ENCODE data around the gene CRTC3.

CRTC3 gene

DNA sequence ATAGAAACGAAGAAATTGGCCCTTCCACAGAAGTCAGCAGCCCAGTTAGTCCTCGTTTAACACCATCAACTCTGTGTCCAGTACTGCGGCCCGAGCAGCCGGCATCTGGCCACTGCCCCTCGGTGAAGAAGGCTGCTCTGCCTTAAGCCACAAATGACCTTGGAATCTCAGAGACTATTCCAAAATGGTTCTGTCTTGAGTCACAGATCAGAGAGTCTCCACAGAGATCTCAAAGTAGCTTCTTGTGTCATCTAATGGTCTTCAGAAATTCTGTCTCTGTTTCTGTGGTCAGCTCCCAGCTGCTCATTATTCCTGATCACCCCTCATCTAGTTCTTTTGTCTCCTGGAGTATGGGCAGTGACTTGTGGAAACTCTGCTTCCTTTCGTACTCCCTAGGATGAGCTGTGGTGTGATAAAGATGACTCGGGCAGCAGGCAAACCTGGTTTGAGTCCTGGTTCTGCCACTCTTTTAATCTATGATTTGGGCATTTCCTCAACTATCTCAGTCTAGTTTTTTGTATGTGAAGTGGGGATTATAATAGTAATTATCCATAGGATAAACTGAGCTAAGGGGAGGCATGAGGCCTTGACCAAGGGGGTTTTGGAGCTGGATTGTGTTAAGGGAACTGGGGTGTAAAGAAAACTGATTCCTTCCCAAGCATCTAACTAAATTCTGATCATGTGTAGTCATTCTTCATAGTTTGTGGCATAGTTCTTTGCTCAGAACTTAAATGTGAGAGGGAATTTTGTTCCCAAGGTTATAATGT is 22.6 kb downstream of the CRTC3 start:
- TF ChIP-seq, protein P1, sequence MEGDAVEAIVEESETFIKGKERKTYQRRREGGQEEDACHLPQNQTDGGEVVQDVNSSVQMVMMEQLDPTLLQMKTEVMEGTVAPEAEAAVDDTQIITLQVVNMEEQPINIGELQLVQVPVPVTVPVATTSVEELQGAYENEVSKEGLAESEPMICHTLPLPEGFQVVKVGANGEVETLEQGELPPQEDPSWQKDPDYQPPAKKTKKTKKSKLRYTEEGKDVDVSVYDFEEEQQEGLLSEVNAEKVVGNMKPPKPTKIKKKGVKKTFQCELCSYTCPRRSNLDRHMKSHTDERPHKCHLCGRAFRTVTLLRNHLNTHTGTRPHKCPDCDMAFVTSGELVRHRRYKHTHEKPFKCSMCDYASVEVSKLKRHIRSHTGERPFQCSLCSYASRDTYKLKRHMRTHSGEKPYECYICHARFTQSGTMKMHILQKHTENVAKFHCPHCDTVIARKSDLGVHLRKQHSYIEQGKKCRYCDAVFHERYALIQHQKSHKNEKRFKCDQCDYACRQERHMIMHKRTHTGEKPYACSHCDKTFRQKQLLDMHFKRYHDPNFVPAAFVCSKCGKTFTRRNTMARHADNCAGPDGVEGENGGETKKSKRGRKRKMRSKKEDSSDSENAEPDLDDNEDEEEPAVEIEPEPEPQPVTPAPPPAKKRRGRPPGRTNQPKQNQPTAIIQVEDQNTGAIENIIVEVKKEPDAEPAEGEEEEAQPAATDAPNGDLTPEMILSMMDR (IDR thresholded peaks at IDR 0.05) = no peak

DNA sequence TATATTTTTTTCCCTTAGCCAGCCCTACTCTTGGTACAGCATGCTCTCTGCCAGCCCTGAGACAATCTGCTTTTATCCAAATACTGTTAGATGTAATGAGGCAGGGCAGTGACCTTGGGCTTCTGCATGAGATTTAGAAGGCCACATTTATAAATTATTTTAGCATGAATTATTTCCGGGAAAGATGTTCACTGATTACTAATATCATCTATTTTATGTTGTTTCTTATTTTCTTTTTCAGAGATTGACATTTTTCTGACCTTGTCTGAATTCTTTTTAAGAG is 23.1 kb downstream of the CRTC3 start:
- TF ChIP-seq, protein P1 (IDR thresholded peaks at IDR 0.05) = no peak

DNA sequence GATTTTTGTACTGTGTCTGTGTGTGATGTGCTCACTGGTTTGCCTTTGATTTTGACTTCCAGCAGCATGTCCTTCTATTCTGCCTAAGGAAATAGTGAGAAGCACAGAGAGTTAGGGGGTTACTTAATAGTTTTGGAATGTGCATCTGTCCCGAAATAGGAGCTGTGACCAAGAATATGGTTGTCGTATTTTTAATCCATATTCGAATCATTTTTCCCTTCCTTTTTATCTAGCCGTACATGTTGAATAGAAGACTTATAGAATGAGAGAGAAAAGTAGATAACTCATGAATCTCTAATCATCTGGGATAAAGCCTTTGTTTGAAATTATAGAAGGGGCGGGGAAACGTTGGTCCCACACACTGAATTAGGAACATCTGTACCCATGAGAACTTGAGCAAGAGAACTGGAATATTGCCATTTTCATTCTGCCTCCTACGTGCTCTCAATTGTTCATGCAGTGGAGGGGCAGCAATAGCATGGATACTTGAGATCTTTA is 23.6 kb downstream of the CRTC3 start:
- TF ChIP-seq, protein P1 (IDR thresholded peaks at IDR 0.05) = no peak

DNA sequence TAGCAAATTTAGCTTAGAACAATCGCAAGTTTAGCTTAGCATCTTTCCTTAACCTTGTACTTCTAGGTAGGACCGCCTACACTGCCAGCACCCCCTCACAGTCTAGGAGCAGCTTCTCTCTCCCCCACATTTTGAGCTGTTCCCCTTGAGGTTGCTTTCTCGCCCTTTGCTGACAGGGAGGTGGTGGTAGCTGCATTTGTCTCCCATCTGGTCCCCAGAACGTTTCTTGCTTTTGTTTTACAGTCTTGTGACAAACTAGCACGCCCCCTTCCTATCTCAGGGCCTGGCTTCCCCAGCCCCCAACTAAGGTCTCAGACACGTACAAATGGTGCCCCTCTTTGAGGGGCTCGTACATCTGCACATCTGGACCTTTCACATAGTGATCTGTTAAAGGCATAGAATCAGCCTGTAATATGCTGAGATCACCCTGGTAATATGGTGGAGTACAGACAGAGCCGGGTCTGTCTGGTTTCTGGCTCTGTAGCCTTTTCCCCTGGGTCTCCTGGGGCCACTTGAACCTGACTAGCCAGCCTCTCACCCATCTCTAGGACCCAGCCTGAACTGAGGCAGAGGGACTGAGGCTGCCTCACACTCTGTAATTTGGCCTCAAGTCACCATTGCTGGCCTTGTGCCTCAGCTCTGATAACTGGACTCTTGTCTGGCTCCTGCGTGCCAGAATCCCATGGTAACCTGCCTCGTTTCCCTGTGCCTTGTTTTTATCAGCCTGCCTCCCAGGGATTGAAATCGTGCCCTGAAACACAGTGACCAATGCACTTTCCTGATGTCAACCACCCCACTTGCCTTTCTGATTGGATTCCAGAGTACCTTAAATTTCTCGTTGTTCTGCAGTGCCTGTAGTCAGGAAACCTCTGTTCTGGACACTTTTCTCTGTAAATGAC is 27.7 kb downstream of the CRTC3 start:
- TF ChIP-seq, protein P1 (IDR thresholded peaks at IDR 0.05) = no peak

DNA sequence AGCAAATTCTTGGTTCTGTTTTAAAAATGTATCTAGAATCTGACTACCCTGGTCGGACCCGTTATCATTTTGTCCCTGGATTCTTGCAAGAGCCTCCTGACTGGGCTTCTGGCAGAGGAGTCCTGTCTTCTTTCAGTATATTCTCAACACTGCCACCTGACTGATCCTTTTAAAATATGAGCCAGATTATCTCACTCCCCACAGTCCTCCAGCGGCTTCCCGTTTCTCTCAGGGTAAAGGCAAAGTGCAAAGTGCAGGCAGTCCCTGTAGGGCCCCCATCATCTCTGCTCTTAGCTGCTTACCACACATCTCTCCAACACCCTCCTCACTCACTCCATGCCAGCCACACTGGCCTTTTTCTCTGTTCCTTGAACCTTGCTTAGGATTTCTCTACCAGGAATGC is 28.4 kb downstream of the CRTC3 start:
- TF ChIP-seq, protein P1 (IDR thresholded peaks at IDR 0.05) = no peak

DNA sequence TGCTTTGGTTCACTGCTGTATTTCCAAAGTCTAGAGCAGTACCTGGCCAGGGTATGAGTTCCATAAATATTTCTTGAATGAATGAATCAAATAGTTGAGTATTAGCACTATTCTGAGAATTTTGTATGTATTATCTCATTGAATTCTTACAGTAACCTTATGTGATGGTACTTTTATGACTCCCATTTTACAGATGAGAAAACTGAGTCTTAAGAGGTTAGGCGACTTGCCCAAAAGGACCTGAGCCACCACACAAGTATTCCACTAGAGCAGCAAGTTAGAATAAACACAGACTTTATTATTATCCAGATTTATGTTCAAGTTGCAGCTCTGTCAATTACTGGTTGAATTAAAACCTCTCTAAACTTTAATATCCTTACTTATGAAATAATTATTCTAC is 29.4 kb downstream of the CRTC3 start:
- TF ChIP-seq, protein P1 (IDR thresholded peaks at IDR 0.05) = no peak

DNA sequence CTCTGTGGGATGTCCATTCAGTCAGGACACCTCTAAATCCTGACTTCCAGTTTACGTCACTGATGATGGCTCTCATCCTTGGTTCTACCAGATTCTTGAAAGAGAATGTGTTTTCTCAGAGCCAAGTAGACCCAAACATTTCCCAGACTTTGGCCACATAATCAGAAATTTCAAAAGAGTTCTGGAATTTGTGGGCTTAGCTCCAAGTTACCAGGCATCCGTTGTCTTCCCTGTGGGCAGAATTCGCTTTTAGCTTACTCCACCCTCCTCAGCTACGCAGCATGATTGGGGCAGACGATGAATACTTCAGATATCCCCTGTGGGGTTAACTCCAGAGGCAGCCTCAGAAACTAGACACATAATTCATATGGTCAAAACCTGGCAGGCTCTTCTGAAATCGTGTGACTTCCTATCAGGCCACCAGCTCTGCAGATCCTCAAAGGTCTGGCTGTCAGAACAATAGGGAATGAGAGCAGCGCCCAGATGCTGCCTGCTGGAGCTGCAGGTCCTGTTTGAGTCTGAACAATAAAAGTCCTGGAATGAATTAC is 30.6 kb downstream of the CRTC3 start:
- TF ChIP-seq, protein P1 (IDR thresholded peaks at IDR 0.05) = no peak

Measured in LNCAP (cell line).